Urinary bladder (tissue), 4 donors: ENCODE data around the gene ANKRD18A. TPM values are rescaled to one million over a fixed set of nuclear protein-coding genes. Genes with fewer than 3 reads are reported as not detected.
"Not testable (repeated sequence)": the region's sequence is repeated elsewhere in the genome, so short reads cannot be mapped to it uniquely, and the experiment has no call there.

Experiments
- DNase-seq: peaks from one replicate; pipeline ENCODE4 v3.0.0-alpha.2; 2015; ENCODE audit errors: extremely low spot score
- H3K27ac ChIP-seq: one replicate; pipeline ENCODE4 v1.5.1; 2013; ENCODE audit warnings: low read depth, mild to moderate bottlenecking, moderate library complexity
- H3K36me3 ChIP-seq: one replicate; pipeline ENCODE4 v1.6.1; 2013; ENCODE audit warnings: mild to moderate bottlenecking, moderate library complexity; ENCODE audit not compliant: insufficient read depth
- H3K4me1 ChIP-seq: one replicate; pipeline ENCODE4 v1.6.1; 2013; ENCODE audit warnings: mild to moderate bottlenecking, moderate library complexity; ENCODE audit not compliant: insufficient read depth
- H3K4me3 ChIP-seq: one replicate; pipeline ENCODE4 v1.5.1; 2013; ENCODE audit warnings: low read depth, low read length
- WGBS: extraction: QIAGEN DNeasy Blood & Tissue Kit; methylation state at CpG from one replicate; pipeline ENCODE4 v1.1.7; 2013; 5-methylcytosine and 5-hydroxymethylcytosine counted together
- polyA plus RNA-seq: library from polyadenylated mRNA; stranded (reverse); fragments of 200-250 nt; gene quantifications from one replicate; pipeline ENCODE4 v1.2.3, GENCODE V29; 2013
- total RNA-seq: library from RNA; depleted of rRNA; stranded (reverse); fragments of >200 nt; gene quantifications from one replicate; pipeline ENCODE4 v1.2.3, GENCODE V29; 2014
- donor health status: healthy with polysubstance abuse.
- donor health status: healthy.

The ANKRD18A gene
- total and polyA plus RNA-seq, 2 donors, result 0.91 to 0.95 TPM

- not testable (repeated sequence) for H3K36me3 ChIP-seq, H3K4me3 ChIP-seq, H3K4me1 ChIP-seq, DNase-seq, H3K27ac ChIP-seq
- WGBS, result 18% methylated on average over 2 of the region's 2 CpGs
These were observed 22.2 kb downstream of the ANKRD18A start for GRCh38 chr9:38598029-38598745.

- not testable (repeated sequence) for H3K27ac ChIP-seq, H3K36me3 ChIP-seq, DNase-seq, H3K4me3 ChIP-seq, H3K4me1 ChIP-seq
- WGBS, result 61% methylated on average over 3 of the region's 3 CpGs
These were observed 25.3 kb downstream of the ANKRD18A start for GRCh38 chr9:38595117-38595516.

GRCh38 chr9:38591346-38592063 lies 28.9 kb downstream of the ANKRD18A start:
- H3K27ac ChIP-seq, DNase-seq, H3K4me3 ChIP-seq, H3K36me3 ChIP-seq, H3K4me1 ChIP-seq: not testable (repeated sequence)
- 48% methylated on average over 9 of the region's 9 CpGs for WGBS

- not testable (repeated sequence) for DNase-seq, H3K27ac ChIP-seq, H3K4me1 ChIP-seq, H3K36me3 ChIP-seq, H3K4me3 ChIP-seq
- WGBS, result 50% methylated on average over 3 of the region's 3 CpGs
These were observed 36.6 kb downstream of the ANKRD18A start for GRCh38 chr9:38583765-38584164.

- not testable (repeated sequence) for H3K27ac ChIP-seq, H3K4me1 ChIP-seq, H3K4me3 ChIP-seq, H3K36me3 ChIP-seq, DNase-seq
- WGBS, result 95% methylated on average over 3 of the region's 3 CpGs
These were observed 40.3 kb downstream of the ANKRD18A start for GRCh38 chr9:38580112-38580511.

- DNase-seq, H3K4me1 ChIP-seq, H3K4me3 ChIP-seq, H3K27ac ChIP-seq, H3K36me3 ChIP-seq: not testable (repeated sequence)
- 32% methylated on average over 1 of the region's 1 CpG for WGBS
These were observed 44.2 kb downstream of the ANKRD18A start for GRCh38 chr9:38576181-38576580.

GRCh38 chr9:38566048-38566447 lies 54.3 kb downstream of the ANKRD18A start:
- DNase-seq, H3K4me1 ChIP-seq, H3K27ac ChIP-seq, H3K36me3 ChIP-seq, H3K4me3 ChIP-seq: not testable (repeated sequence)
- 82% methylated on average over 1 of the region's 1 CpG for WGBS

GRCh38 chr9:38565178-38565577 lies 55.2 kb downstream of the ANKRD18A start:
- not testable (repeated sequence) for H3K36me3 ChIP-seq, DNase-seq, H3K4me1 ChIP-seq, H3K27ac ChIP-seq, H3K4me3 ChIP-seq
- 63% methylated on average over 2 of the region's 4 CpGs for WGBS

- H3K4me1 ChIP-seq, DNase-seq, H3K27ac ChIP-seq, H3K4me3 ChIP-seq, H3K36me3 ChIP-seq: not testable (repeated sequence)
- no CpG with 5 or more reads among the region's 1 CpG for WGBS
These were observed 56.5 kb downstream of the ANKRD18A start for GRCh38 chr9:38563911-38564310.

- not testable (repeated sequence) for H3K4me1 ChIP-seq, H3K36me3 ChIP-seq, H3K4me3 ChIP-seq, H3K27ac ChIP-seq, DNase-seq
- 62% methylated on average over 2 of the region's 2 CpGs for WGBS
These were observed 59.3 kb downstream of the ANKRD18A start for GRCh38 chr9:38561134-38561533.

GRCh38 chr9:38559172-38559571 lies 61.2 kb downstream of the ANKRD18A start:
- 70% methylated on average over 3 of the region's 3 CpGs for WGBS

GRCh38 chr9:38557746-38558145 lies 62.6 kb downstream of the ANKRD18A start:
- H3K4me1 ChIP-seq, DNase-seq, H3K4me3 ChIP-seq, H3K36me3 ChIP-seq, H3K27ac ChIP-seq: not testable (repeated sequence)
- 86% methylated on average over 1 of the region's 1 CpG for WGBS

More at GRCh38 chr9:38559172-38559571, 61.2 kb downstream of the ANKRD18A start:
- not testable (repeated sequence) for H3K36me3 ChIP-seq, H3K27ac ChIP-seq, DNase-seq, H3K4me3 ChIP-seq, H3K4me1 ChIP-seq

- not testable (repeated sequence) for H3K36me3 ChIP-seq, H3K27ac ChIP-seq, H3K4me1 ChIP-seq, H3K4me3 ChIP-seq, DNase-seq
- 97% methylated on average over 2 of the region's 2 CpGs for WGBS
These were observed 65.4 kb downstream of the ANKRD18A start for GRCh38 chr9:38554966-38555365.

GRCh38 chr9:38553019-38553418 lies 67.4 kb downstream of the ANKRD18A start:
- not testable (repeated sequence) for DNase-seq, H3K4me1 ChIP-seq, H3K4me3 ChIP-seq, H3K36me3 ChIP-seq, H3K27ac ChIP-seq
- 83% methylated on average over 4 of the region's 4 CpGs for WGBS
